SK-N-SH treated with all-trans-retinoic acid at 6 μM for 48 hours (cell line): ENCODE data around the gene TTC38.

Source experiments
- ARNTL ChIP-seq: fragments of 450-650 bp; formaldehyde crosslinking; IDR thresholded peaks from 2 replicates; pipeline ENCODE4 v1.5.0; 2020; ENCODE audit warnings: low read depth, mild to moderate bottlenecking, moderate library complexity, borderline replicate concordance
- BACH2 ChIP-seq: fragments of 250-450 bp; sonication (Bioruptor Pico); IDR thresholded peaks from 2 replicates; pipeline ENCODE4 v1.9.0; 2021; ENCODE audit warnings: mild to moderate bottlenecking, borderline replicate concordance
- CREB5 ChIP-seq: fragments of 250-450 bp; sonication (Bioruptor Pico); IDR thresholded peaks from 2 replicates; pipeline ENCODE4 v1.5.1; 2020; ENCODE audit warnings: low read depth, mild to moderate bottlenecking, moderate library complexity
- ESRRG ChIP-seq: fragments of 250-450 bp; sonication (Bioruptor Pico); IDR thresholded peaks from 2 replicates; pipeline ENCODE4 v1.6.1; 2021; ENCODE audit warnings: mild to moderate bottlenecking
- GLIS3 ChIP-seq: fragments of 250-450 bp; sonication (Bioruptor Pico); IDR thresholded peaks from 2 replicates; pipeline ENCODE4 v1.5.0; 2020; ENCODE audit warnings: mild to moderate bottlenecking, moderate library complexity
- PATZ1 ChIP-seq: fragments of 250-450 bp; sonication (Bioruptor Pico); IDR thresholded peaks from 2 replicates; pipeline ENCODE4 v1.8.0; 2020; ENCODE audit warnings: mild to moderate bottlenecking, moderate library complexity, borderline replicate concordance
- TOX ChIP-seq: fragments of 250-450 bp; sonication (Bioruptor Pico); IDR thresholded peaks from 2 replicates; pipeline ENCODE4 v1.8.0; 2021; ENCODE audit warnings: mild to moderate bottlenecking, moderate library complexity, borderline replicate concordance
- ZFP3 ChIP-seq: fragments of 250-450 bp; sonication (Bioruptor Pico); IDR thresholded peaks from 2 replicates; pipeline ENCODE4 v1.5.0; 2020; ENCODE audit warnings: mild to moderate bottlenecking, moderate library complexity
- ZFP30 ChIP-seq: fragments of 450-650 bp; formaldehyde crosslinking; IDR thresholded peaks from 2 replicates; pipeline ENCODE4 v1.5.0; 2022; ENCODE audit warnings: mild to moderate bottlenecking, moderate library complexity
- ZNF70 ChIP-seq: fragments of 450-650 bp; formaldehyde crosslinking; IDR thresholded peaks from 2 replicates; pipeline ENCODE4 v1.5.0; 2020; ENCODE audit warnings: mild to moderate bottlenecking, moderate library complexity

GRCh38 chr22:46234969-46235368, 32.8 kb upstream of the TTC38 start:
- no peak for TF ChIP-seq TOX (CRISPR knock-in tag)
- TF ChIP-seq ZFP30, result no peak
- TF ChIP-seq GLIS3, result no peak
- no peak for TF ChIP-seq BACH2 (CRISPR knock-in tag)
- TF ChIP-seq CREB5, result no peak
- TF ChIP-seq ZNF70, result no peak
- TF ChIP-seq ZFP3, result no peak
- no peak for TF ChIP-seq PATZ1 (CRISPR knock-in tag)
- no peak for TF ChIP-seq ESRRG (CRISPR knock-in tag)
- no peak for TF ChIP-seq ARNTL (CRISPR knock-in tag)
